Panc1 (cell line): ENCODE results near the gene RPL35A. TPM values are rescaled to one million over a fixed set of nuclear protein-coding genes. Genes with fewer than 3 reads are reported as not detected.

Experiments used
- ATAC-seq: fragments of 200-7000 bp; cut with Tn5 transposase; 2 replicates; pipeline ENCODE4 v1.9.1; 2020; ENCODE audit warnings: mild to moderate bottlenecking, moderate library complexity
- BruUV-seq: library from RNA; stranded (reverse); fragments of 400-500 nt; replicated peaks from 2 replicates; lab custom pipeline; 2021; lab: Mats Ljungman, UMichigan
- CTCF ChIA-PET: fragments of 300-600 bp; sonication (Branson Sonifier 250); formaldehyde crosslinking; loops from one replicate; lab custom pipeline; 2022; ENCODE audit warnings: antibody characterized with exemption; lab: Charles Lee
- POLR2A ChIA-PET: fragments of 300-600 bp; sonication (Branson Sonifier 250); formaldehyde crosslinking; loops from one replicate; lab custom pipeline; 2022; ENCODE audit warnings: antibody characterized with exemption; lab: Charles Lee
- DNase-seq: peaks from one replicate; pipeline ENCODE4 v3.0.0-alpha.2; 2010; ENCODE audit warnings: low read depth, low spot score
- H3K27ac ChIP-seq: 2 replicates; pipeline ENCODE4 v1.5.1; 2011; ENCODE audit warnings: mild to moderate bottlenecking, low read length, inconsistent platforms
- H3K27me3 ChIP-seq: fragments of 200-500 bp; sonication (Bioruptor generic); 2 replicates; pipeline ENCODE4 v1.6.0; 2014; ENCODE audit warnings: low read length, inconsistent platforms; ENCODE audit not compliant: control insufficient read depth, insufficient read depth
- H3K36me3 ChIP-seq: fragments of 200-500 bp; sonication (Bioruptor generic); 2 replicates; pipeline ENCODE4 v1.5.1; 2014; ENCODE audit warnings: inconsistent platforms, mild to moderate bottlenecking, low read length, moderate library complexity; ENCODE audit not compliant: control insufficient read depth, insufficient read depth
- H3K4me1 ChIP-seq: 2 replicates; pipeline ENCODE4 v1.5.1; 2011; ENCODE audit warnings: inconsistent platforms, mild to moderate bottlenecking, low read length, moderate library complexity; ENCODE audit not compliant: control insufficient read depth, insufficient read depth
- H3K4me3 ChIP-seq, 2 experiments: 2 replicates each; pipeline ENCODE4 v1.5.1; 2011 to 2012; ENCODE audit warnings: low read depth in 2 of 2, low read length in 2 of 2, mild to moderate bottlenecking in 2 of 2, inconsistent platforms in 1 of 2, moderate library complexity in 1 of 2
- H3K9me3 ChIP-seq: fragments of 200-500 bp; sonication (Bioruptor generic); 2 replicates; pipeline ENCODE4 v1.5.1; 2014; ENCODE audit warnings: low read depth, mild to moderate bottlenecking, inconsistent platforms, low read length, moderate library complexity; ENCODE audit not compliant: control insufficient read depth, insufficient read depth
- POLR2AphosphoS5 ChIP-seq: IDR thresholded peaks from 2 replicates; pipeline ENCODE4 v1.6.1; 2012; ENCODE audit warnings: mild to moderate bottlenecking, low read depth, low read length, moderate library complexity
- SIN3A ChIP-seq: IDR thresholded peaks from 2 replicates; pipeline ENCODE4 v1.6.1; 2012; ENCODE audit warnings: low read depth, mild to moderate bottlenecking, low read length, moderate library complexity, borderline replicate concordance; ENCODE audit not compliant: insufficient read depth
- TCF7L2 ChIP-seq: IDR thresholded peaks from 2 replicates; pipeline ENCODE4 v1.6.1; 2011; ENCODE audit warnings: mild to moderate bottlenecking, low read depth, low read length, inconsistent platforms
- in situ Hi-C: cut with HindIII; loops from 2 replicates; pipeline ENCODE4 v1.10.0; 2016; ENCODE audit warnings: low sequenced_read_pairs, low pct_unique_long_range_greater_than_20kb
- intact Hi-C: fragments of 100-400 bp; cut with micrococcal nuclease; formaldehyde crosslinking; loops from one replicate; pipeline ENCODE4 v1.10.0; 2022; ENCODE audit not compliant: unreplicated experiment
- total RNA-seq: library from RNA; stranded (reverse); gene quantifications from one replicate; pipeline ENCODE4 v1.2.1, GENCODE V29; 2021; ENCODE audit not compliant: unreplicated experiment
- TF ChIP-seq, protein P1 (sequence below), 2 experiments: IDR thresholded peaks; 2 replicates each; pipeline ENCODE4 v1.6.1; 2011 to 2012; ENCODE audit warnings: low read depth in 2 of 2, control low read depth in 1 of 2, low read length in 1 of 2, mild to moderate bottlenecking in 1 of 2, moderate library complexity in 1 of 2; ENCODE audit not compliant: insufficient read depth in 1 of 2
- TF ChIP-seq, protein P2 (sequence below): fragments of 450-650 bp; IDR thresholded peaks from 2 replicates; pipeline ENCODE4 v1.5.1; 2017; ENCODE audit warnings: mild to moderate bottlenecking

RPL35A gene
- total RNA-seq, 1 experiment from 2014 or later = 1,025 TPM

DNA sequence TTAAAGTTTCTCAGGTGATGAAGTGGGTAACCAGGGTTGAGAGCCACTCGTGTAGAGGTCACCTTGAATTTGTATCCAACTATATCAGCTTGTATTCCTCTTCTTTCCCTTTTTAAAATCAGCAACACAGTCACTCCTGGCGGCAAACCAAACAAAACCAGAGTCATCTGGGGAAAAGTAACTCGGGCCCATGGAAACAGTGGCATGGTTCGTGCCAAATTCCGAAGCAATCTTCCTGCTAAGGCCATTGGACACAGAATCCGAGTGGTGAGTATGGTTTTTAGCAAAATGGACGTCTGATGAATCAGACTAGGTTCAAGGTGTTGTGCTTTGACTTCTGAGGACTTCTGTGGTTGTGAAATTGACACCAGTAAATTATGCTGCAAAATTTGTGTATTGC, 3.9 kb downstream of the RPL35A start:
- Histone ChIP-seq H3K4me3 (no peak overlapping the region), H3K27ac (peak overlapping the region; percentile 37), H3K36me3 (peaks cover 18% of the 10 kb centered on the region), H3K9me3 (no peaks in the 10 kb centered on the region), H3K4me1 (peaks cover 58% of the 10 kb centered on the region), H3K27me3 (no peaks in the 10 kb centered on the region)
- DNase-seq (no peak), ATAC-seq (no peak)
- BruUV-seq = no TSS peak
- TF ChIP-seq POLR2AphosphoS5 (no peak), SIN3A (no peak), TCF7L2 (no peak)
- TF ChIP-seq, protein P1, sequence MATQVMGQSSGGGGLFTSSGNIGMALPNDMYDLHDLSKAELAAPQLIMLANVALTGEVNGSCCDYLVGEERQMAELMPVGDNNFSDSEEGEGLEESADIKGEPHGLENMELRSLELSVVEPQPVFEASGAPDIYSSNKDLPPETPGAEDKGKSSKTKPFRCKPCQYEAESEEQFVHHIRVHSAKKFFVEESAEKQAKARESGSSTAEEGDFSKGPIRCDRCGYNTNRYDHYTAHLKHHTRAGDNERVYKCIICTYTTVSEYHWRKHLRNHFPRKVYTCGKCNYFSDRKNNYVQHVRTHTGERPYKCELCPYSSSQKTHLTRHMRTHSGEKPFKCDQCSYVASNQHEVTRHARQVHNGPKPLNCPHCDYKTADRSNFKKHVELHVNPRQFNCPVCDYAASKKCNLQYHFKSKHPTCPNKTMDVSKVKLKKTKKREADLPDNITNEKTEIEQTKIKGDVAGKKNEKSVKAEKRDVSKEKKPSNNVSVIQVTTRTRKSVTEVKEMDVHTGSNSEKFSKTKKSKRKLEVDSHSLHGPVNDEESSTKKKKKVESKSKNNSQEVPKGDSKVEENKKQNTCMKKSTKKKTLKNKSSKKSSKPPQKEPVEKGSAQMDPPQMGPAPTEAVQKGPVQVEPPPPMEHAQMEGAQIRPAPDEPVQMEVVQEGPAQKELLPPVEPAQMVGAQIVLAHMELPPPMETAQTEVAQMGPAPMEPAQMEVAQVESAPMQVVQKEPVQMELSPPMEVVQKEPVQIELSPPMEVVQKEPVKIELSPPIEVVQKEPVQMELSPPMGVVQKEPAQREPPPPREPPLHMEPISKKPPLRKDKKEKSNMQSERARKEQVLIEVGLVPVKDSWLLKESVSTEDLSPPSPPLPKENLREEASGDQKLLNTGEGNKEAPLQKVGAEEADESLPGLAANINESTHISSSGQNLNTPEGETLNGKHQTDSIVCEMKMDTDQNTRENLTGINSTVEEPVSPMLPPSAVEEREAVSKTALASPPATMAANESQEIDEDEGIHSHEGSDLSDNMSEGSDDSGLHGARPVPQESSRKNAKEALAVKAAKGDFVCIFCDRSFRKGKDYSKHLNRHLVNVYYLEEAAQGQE (IDR thresholded peaks at IDR 0.05; ENCODE audit: insufficient read depth in 1 of 2, low read depth in 2 of 2, low read length in 1 of 2) = no peak
- TF ChIP-seq, protein P2, sequence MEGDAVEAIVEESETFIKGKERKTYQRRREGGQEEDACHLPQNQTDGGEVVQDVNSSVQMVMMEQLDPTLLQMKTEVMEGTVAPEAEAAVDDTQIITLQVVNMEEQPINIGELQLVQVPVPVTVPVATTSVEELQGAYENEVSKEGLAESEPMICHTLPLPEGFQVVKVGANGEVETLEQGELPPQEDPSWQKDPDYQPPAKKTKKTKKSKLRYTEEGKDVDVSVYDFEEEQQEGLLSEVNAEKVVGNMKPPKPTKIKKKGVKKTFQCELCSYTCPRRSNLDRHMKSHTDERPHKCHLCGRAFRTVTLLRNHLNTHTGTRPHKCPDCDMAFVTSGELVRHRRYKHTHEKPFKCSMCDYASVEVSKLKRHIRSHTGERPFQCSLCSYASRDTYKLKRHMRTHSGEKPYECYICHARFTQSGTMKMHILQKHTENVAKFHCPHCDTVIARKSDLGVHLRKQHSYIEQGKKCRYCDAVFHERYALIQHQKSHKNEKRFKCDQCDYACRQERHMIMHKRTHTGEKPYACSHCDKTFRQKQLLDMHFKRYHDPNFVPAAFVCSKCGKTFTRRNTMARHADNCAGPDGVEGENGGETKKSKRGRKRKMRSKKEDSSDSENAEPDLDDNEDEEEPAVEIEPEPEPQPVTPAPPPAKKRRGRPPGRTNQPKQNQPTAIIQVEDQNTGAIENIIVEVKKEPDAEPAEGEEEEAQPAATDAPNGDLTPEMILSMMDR = no peak
- in situ Hi-C loops = no loop called here
- intact Hi-C loops = no loop called here
- CTCF ChIA-PET = interaction anchor here (0.6 kb wide), 1 partner anchor 10 kb away, joined by 5 read pairs; no protein-coding TSS in a partner anchor
- POLR2A ChIA-PET = interaction anchor here (0.6 to 1.0 kb wide), 2 partner anchors 22 to 25 kb away, joined by 3 to 4 read pairs; no protein-coding TSS in a partner anchor

DNA sequence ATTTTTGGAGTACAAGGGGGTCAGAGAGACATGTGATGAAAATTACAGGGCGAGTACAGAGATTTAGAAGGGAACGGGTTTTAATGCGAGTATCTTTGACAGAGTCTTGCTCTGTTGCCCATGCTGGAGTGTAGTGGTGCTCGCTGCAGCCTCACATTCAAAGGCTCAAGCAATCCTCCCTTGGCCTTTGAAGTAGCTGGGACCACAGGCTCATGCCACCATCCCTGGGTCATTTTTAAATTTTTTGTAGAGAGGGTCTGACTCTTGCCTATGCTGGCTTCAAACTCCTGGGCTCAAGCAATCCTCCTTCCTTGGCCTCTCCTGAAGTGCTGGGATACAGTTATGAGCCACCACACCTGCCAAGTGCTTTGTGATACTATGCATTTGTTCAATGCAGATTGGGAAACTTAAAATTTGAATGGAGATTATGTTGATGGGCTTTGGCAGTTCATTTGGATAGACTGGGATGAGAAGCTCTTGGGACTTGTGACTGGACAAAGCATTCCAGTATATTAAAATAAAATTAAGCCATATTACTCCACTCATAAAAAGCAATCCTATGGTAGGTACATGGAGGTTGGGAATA, 6.0 kb downstream of the RPL35A start:
- Histone ChIP-seq H3K9me3 (no peaks in the 10 kb centered on the region), H3K36me3 (peaks cover 13% of the 10 kb centered on the region), H3K4me1 (peaks cover 53% of the 10 kb centered on the region), H3K27me3 (no peaks in the 10 kb centered on the region), H3K4me3 (no peak overlapping the region), H3K27ac (no peak overlapping the region)
- intact Hi-C loops (no loop called here), in situ Hi-C loops (no loop called here)
- DNase-seq = no peak
- ChIA-PET POLR2A (interaction anchor here (0.7 kb wide), 2 partner anchors 241 to 485 kb away, joined by 6 to 8 read pairs; no protein-coding TSS in a partner anchor), CTCF (no interaction called here)
- TF ChIP-seq TCF7L2 (peak; percentile 35; the same call in 1 of the 2 replicates), SIN3A (no peak), POLR2AphosphoS5 (peak; percentile 41)
- TF ChIP-seq, protein P2 = no peak
- TF ChIP-seq, protein P1 (IDR thresholded peaks at IDR 0.05; ENCODE audit: insufficient read depth in 1 of 2, low read depth in 2 of 2, low read length in 1 of 2) = no peak
- ATAC-seq = no peak
- no TSS peak for BruUV-seq
